Forelimb muscle (tissue), 1 donor: ENCODE data around the gene FGF1. TPM values are rescaled to one million over a fixed set of nuclear protein-coding genes. Genes with fewer than 3 reads are reported as not detected.

Experiments
- DNase-seq: peaks from one replicate; pipeline ENCODE4 v3.0.0-alpha.2; 2013; ENCODE audit warnings: low read depth
- polyA plus RNA-seq: library from polyadenylated mRNA; unstranded; fragments of 120-200 nt; gene quantifications from one replicate; pipeline ENCODE4 v1.2.1, GENCODE V29; 2013; ENCODE audit not compliant: insufficient read length

Gene FGF1
- polyA plus RNA-seq, 1 donor = 10.6 TPM

GRCh38 chr5:142644640-142645361 lies 41.1 kb downstream of the FGF1 start:
- DNase-seq = no peak

- DNase-seq = no peak
Observed at GRCh38 chr5:142644127-142644526, 41.8 kb downstream of the FGF1 start.

GRCh38 chr5:142643634-142644033 lies 42.3 kb downstream of the FGF1 start:
- no peak for DNase-seq

DNA sequence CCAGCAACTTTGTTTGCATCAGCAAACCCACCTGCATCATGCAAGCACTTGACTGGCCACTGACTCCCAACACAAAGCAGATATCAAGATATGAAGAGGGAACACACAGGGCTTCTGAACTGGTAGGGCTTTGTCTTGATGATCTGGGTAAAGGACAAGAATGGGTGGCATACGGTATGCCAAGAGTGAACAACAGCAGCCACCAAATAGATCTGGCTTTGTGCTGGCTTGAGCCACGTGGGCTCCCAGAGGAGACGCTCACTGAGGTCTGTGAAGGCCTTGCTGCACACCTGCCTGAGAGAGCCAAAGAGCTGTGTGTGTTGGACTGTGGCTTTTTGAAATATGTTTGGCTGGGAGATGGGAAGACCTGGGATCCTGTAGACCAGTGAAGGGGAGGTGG lies 43.5 kb downstream of the FGF1 start:
- DNase-seq = no peak

- DNase-seq = no peak
Observed at GRCh38 chr5:142641711-142642110, 44.2 kb downstream of the FGF1 start.

GRCh38 chr5:142640316-142641005 lies 45.4 kb downstream of the FGF1 start:
- DNase-seq = no peak

- DNase-seq = no peak
Observed at GRCh38 chr5:142639455-142639854, 46.4 kb downstream of the FGF1 start.

DNA sequence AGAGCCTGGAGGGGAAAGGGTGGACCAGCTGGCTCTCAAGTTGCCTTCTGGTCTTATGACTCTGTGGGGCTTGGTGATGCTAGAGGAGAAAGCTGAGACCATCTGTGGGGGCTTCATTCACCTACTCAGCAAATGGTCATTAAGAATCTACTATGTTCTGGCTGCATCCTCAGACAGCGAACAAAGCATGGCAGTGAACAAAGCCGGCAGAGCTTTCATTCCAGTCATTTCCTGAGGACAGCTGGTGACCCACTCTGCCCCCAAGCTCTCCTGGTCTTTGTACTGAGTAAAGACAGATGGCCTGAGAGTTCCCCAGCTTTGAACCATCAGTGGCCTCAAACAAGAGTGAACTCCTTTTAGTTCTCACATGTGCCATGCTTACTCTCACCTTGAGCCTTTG lies 48.0 kb downstream of the FGF1 start:
- DNase-seq = no peak

GRCh38 chr5:142636698-142637324 lies 49.1 kb downstream of the FGF1 start:
- no peak for DNase-seq

DNA sequence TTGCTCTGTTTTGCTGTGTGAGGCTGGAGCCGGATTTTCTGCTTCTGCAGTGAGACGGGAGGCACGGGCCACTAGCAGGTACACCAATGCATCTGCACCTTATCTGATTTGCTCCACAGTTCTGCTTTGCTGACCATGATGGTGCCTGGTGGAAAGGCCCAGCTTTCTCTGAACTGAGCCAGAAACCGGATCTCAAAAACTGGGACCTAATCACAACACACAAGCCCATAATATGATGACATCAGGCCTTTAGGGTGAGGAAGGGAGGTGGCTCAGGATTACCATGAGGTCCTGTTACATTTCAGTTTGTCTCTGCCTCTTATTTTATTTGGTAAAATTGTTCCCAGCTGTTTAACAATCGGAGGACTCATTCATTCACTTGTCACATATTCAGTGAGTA lies 49.8 kb downstream of the FGF1 start:
- DNase-seq = no peak

DNA sequence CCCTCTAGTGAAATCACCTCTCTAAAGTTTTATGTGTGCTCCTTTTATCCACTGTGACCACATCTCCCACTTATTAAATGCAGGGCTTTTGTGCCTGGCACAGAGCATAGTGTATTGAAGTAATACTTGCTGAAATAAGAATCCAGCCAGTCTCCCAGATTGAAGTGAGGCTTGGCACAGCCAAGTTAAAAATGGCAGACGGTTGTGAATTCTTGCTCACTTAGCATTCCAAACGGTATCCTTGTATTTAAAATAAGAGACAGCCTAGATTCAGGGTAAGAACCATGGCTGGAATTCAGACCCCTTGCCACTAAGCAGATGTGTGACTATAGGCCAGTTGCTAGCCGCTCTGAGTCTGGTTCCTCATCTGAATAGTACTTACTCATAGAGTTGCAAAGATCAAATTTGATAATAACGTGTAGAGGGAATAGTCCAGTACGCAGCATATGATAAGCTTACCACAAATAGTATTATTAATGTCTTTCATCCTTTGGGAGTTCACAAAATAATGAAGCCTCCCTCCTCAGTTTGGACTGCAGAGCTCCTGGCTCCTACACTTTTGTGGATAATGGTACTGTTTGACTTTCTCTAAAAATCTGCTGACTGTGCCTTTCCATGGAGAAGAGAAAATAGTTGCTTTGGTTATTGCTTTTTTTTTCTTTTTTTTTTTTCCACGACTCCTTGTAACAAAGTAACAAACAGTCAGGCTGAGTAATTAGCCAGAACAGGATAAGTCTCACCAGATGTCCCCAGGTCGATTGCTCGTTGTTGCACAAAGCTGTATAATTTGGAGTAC lies 51.5 kb downstream of the FGF1 start:
- DNase-seq = no peak

DNA sequence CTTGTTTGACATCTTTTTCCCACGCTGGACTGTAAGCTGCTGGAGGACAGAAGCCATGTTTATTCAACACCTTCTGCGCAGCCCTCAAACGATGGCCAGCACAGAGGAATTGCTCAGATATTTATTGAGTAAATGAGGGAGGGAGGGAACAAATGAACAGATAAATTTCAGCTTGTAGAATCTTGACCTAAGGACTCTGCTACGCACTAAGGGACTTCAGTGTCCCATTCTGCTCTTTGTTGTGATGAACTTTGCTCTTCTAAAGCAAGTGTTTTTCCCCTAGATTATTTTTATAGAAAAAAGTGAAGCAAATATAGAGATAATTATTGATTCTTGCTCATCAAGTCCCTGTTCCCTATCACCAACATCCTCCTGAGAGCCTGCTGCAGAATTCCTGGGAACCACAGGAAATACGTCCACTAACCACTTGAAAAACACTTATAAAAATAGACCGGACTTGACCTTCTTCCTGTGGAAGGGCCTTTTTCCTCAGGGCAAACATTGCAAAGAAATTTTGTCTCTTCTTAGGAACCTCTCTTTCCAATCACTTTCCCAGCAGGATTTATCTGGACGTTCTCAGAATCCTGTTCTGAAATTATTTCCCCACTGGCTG lies 54.9 kb downstream of the FGF1 start:
- DNase-seq = no peak

- no peak for DNase-seq
Observed at GRCh38 chr5:142627383-142628217, 58.3 kb downstream of the FGF1 start.

DNA sequence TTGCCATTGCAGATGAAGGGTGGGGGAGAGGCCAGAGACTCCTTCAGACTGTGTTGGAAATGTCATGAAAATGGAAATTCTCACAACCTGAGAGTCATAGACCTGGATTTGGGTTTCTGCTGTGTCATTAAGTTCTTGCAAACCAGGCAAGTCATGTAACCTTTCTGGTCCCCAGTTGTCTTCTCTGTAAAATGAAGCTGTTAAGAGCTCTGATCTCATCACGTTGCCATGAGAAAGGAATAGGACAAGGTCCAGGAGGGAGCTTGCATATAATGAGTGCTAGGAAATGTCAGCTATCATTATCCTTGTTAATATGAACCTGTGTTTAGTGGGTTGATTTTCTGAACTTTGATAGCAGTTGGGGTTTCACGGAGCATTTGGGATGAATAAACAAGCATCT lies 59.1 kb downstream of the FGF1 start:
- no peak for DNase-seq

GRCh38 chr5:142626099-142626498 lies 59.8 kb downstream of the FGF1 start:
- DNase-seq = no peak

DNA sequence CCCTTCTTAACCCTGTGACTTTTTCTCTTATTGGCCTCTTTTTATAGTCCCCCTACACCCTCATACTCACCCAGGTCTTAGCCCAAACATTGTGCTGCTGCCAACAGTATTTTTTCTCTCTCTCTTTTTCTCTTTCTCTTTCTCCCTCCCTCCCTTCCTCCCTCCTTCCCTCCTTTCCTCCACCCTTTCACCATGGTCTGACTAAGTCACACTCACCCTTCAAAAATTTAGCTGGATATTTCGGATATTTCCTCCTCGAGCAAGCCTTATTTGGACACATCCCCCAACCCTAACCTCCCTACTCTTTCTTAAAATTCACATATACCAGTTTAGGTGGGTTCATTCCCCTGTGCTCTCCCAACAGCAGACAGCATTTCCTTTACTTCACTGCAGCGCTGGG lies 64.7 kb downstream of the FGF1 start:
- no peak for DNase-seq

DNA sequence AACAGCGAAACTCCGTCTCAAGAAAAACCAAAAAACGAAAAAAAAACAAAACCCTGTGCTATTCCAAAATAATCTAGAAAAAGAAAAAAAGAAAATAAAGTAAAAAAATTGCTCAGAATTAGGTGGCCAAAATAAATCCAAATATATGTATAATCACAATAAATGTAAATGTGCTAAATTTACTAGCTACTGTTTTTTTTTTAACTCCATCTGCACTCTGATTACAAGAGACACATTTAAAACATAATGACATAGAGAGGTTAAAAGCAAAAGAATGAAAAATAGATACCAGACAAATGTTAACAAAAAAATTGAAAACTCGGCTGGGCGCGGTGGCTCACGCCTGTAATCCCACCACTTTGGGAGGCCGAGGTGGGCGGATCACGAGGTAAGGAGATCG lies 66.1 kb downstream of the FGF1 start:
- DNase-seq = no peak

DNA sequence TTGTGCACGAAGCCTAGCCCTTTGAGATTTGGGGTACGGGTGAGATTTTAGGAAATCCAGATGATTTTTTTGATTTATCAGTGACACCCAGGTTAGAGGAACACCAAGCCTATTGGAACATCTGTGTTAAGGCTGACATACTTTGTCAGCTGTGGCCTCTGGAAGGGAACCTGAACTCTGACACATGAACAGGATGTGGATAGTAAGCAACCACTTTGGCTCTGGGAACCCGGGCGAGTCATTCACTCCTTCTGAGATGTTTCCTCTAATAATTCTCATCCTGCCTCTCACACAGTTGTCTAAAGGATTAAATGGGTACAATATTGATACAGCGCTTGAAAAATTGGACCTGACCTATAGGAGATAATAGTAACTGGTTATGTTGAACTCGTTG lies 67.8 kb downstream of the FGF1 start:
- DNase-seq = no peak

DNA sequence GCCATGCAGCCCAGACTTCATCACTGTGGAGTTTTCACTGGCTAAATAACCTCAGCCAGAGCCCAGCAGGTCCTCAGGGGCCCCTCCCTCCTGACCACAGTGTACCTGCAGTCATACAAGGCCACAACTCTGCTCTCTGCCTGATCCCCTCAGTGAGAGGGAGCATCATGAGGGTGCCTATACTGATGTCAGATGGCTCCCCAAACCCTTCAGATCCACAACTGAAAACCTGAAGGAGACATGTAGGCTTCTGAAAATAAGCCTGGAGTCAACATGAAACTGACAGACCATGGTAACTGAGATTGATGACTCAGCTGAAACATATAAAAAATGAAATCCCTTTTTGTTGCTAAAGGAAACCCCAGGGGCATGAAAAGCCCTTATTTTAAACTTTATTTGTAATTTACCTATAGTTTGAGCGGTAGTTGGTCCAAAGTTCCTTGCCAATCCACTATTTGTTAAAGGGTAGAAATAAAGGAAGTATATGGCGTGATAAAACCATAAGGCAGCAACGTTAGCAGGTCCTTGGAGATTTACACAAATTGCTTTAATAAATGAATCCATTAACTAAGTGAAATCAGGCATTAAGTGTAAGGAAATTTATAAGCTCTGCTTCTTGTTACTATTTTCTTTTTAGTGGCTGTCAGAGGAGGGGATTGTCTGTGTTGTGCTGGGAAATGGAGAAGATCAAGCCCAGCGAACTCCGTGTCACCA lies 68.3 kb downstream of the FGF1 start:
- DNase-seq = no peak

- no peak for DNase-seq
Observed at GRCh38 chr5:142615948-142616347, 69.9 kb downstream of the FGF1 start.
